ENCODE data around the gene PEAR1. TPM values are rescaled to one million over a fixed set of nuclear protein-coding genes. Genes with fewer than 3 reads are reported as not detected.

Gene PEAR1
- total and polyA plus RNA-seq, 2 of the 8 experiments (the other 6 are each of a cell fraction or from before 2014, with no cell fraction given) = 0.63 to 0.71 TPM

DNA sequence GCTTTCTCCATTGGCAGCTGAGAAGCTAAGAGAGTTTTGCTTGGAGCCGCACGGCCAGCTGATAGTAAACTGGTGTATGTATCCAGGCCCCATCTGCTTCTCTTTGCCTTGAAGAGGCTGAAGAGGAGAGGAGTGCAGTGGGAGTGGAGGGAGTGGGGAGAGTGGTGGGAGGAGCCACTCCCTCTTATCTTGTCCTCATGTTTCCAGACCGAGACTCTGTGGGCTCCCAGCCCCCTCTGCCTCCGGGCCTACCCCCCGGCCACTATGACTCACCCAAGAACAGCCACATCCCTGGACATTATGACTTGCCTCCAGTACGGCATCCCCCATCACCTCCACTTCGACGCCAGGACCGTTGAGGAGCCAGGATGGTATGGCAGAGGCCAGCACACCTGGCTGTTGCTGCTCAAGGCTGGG lies 20.9 kb downstream of the PEAR1 start (continued):
- no peak for TF ChIP-seq TCF12 (IDR thresholded peaks at IDR 0.05; ENCODE audit: low read depth, low read length)
- no peak for TF ChIP-seq CHD1 (IDR thresholded peaks at IDR 0.05; ENCODE audit: low read depth, low read length)
- no peak for TF ChIP-seq SRF (IDR thresholded peaks at IDR 0.05; ENCODE audit: low read depth, low read length)
- no peak for TF ChIP-seq SP1 (IDR thresholded peaks at IDR 0.05; ENCODE audit: low read depth, low read length)
